ENCODE results near the gene TACC2.

Gene TACC2

GRCh38 chr10:122232769-122233168 is 243.8 kb downstream of the TACC2 start:
- no peak for DNase-seq

- DNase-seq, result peak; percentile 15
Measured at GRCh38 chr10:122233857-122234348, 244.9 kb downstream of the TACC2 start.

- DNase-seq, result peak; percentile 75
Measured at GRCh38 chr10:122234416-122234815, 245.5 kb downstream of the TACC2 start.

GRCh38 chr10:122236690-122237306 is 247.8 kb downstream of the TACC2 start:
- DNase-seq, result no peak

- no peak for DNase-seq
Measured at GRCh38 chr10:122237331-122237990, 248.5 kb downstream of the TACC2 start.

GRCh38 chr10:122239578-122240257 is 250.8 kb downstream of the TACC2 start:
- DNase-seq, result no peak

GRCh38 chr10:122240401-122240800 is 251.4 kb downstream of the TACC2 start:
- DNase-seq, result no peak

- no peak for DNase-seq
Measured at GRCh38 chr10:122241836-122242235, 252.9 kb downstream of the TACC2 start.

GRCh38 chr10:122243550-122243949 is 254.6 kb downstream of the TACC2 start:
- no peak for DNase-seq

- DNase-seq, result no peak
Measured at GRCh38 chr10:122244001-122244975, 255.3 kb downstream of the TACC2 start.

- DNase-seq, result no peak
Measured at GRCh38 chr10:122245136-122245535, 256.2 kb downstream of the TACC2 start.

GRCh38 chr10:122245897-122246296 is 256.9 kb downstream of the TACC2 start:
- no peak for DNase-seq

- DNase-seq, result no peak
Measured at GRCh38 chr10:122246830-122247520, 258.0 kb downstream of the TACC2 start.

- DNase-seq, result no peak
Measured at GRCh38 chr10:122248356-122249302, 259.7 kb downstream of the TACC2 start.

GRCh38 chr10:122249303-122249850 is 260.4 kb downstream of the TACC2 start:
- DNase-seq, result no peak

- DNase-seq, result no peak
Measured at GRCh38 chr10:122249991-122250750, 261.2 kb downstream of the TACC2 start.

- DNase-seq, result no peak
Measured at GRCh38 chr10:122251459-122252255, 262.7 kb downstream of the TACC2 start.

GRCh38 chr10:122252805-122253204 is 263.8 kb downstream of the TACC2 start:
- no peak for DNase-seq

GRCh38 chr10:122253605-122254004 is 264.6 kb downstream of the TACC2 start:
- DNase-seq, result no peak

All from NCI-H510A treated with DMSO at 0.1 percent for 48 hours (cell line).